ENCODE data around the gene HS1BP3. TPM values are rescaled to one million over a fixed set of nuclear protein-coding genes. Genes with fewer than 3 reads are reported as not detected.

The HS1BP3 gene
- total and polyA plus RNA-seq, 2 of the 13 experiments (the other 11 are each of a cell fraction or from before 2014, with no cell fraction given): 15.2 to 22.0 TPM

DNA sequence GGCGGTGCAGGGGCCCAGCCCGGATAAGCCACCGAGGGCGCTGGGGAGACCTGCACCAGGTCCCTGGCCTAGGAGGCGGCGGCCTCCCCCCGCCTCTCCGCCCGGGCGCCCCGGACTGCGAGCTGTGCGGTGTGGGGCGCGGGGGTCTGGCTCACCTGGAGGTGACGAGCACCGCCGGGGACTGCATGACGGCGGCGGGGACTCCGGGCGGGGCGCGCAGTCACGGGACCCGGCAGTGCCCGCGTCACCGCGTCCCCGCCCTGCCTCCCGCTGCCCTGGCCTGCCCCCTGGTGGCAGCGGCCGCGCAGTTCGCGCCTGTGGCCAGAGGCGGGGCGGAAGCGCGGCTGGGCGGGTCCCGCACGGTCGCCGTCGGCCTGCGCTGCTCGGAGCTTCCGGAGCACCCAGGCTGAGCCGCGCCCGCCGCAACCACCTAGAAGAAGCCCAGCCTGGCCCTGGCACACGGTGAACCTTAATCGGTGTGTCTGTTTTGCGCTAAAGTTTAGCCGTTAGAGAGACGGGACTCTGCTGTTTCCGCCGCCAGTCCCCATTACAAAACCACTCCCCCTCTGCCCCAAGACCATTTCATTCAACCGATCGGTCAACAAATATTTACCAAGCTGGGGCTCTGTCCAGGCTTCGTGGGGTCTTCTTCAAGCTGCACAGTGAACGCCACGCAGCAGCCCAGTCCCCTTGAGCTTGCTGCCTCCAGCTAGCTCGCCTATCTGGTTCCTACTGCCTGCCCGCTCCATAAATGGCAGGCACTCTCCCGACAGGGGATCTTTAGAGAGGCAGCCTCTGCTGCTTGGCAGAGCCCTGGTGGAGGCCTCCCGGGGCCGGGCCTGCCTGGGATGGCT is at the start of gene HS1BP3 (continued):
- TF ChIP-seq, protein P1, sequence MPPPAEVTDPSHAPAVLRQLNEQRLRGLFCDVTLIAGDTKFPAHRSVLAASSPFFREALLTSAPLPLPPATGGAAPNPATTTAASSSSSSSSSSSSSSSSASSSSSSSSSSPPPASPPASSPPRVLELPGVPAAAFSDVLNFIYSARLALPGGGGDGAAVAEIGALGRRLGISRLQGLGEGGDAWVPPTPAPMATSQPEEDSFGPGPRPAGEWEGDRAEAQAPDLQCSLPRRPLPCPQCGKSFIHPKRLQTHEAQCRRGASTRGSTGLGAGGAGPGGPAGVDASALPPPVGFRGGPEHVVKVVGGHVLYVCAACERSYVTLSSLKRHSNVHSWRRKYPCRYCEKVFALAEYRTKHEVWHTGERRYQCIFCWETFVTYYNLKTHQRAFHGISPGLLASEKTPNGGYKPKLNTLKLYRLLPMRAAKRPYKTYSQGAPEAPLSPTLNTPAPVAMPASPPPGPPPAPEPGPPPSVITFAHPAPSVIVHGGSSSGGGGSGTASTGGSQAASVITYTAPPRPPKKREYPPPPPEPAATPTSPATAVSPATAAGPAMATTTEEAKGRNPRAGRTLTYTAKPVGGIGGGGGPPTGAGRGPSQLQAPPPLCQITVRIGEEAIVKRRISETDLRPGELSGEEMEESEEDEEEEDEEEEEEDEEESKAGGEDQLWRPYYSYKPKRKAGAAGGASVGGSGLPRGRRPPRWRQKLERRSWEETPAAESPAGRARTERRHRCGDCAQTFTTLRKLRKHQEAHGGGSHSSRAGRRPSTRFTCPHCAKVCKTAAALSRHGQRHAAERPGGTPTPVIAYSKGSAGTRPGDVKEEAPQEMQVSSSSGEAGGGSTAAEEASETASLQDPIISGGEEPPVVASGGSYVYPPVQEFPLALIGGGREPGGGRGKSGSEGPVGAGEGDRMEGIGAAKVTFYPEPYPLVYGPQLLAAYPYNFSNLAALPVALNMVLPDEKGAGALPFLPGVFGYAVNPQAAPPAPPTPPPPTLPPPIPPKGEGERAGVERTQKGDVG (CRISPR knock-in tag; IDR thresholded peaks at IDR 0.05; ENCODE audit: borderline replicate concordance): no peak; the same call in 1 of the 2 replicates
- TF ChIP-seq ZFP36L2 (CRISPR knock-in tag; IDR thresholded peaks at IDR 0.05) (no peak), ZIK1 (CRISPR knock-in tag; IDR thresholded peaks at IDR 0.05; ENCODE audit: borderline replicate concordance, low read depth) (peak; percentile 94), ZNF44 (CRISPR knock-in tag; IDR thresholded peaks at IDR 0.05) (0 out of 2 replicates have a peak, but pooled peaks have one; percentile 17), ZNF17 (CRISPR knock-in tag; IDR thresholded peaks at IDR 0.05) (no peak), NR3C1 (CRISPR knock-in tag; IDR thresholded peaks at IDR 0.05) (no peak), RFX3 (CRISPR knock-in tag; IDR thresholded peaks at IDR 0.05) (no peak), ZMYM3 (CRISPR knock-in tag; IDR thresholded peaks at IDR 0.05) (peak; percentile 82), KMT2A (CRISPR knock-in tag; IDR thresholded peaks at IDR 0.05) (peak; percentile 50), TRIM24 (CRISPR knock-in tag; IDR thresholded peaks at IDR 0.05) (no peak), MEF2D (CRISPR knock-in tag; IDR thresholded peaks at IDR 0.05) (peak; percentile 15; the same call in 1 of the 2 replicates), KLF9 (CRISPR knock-in tag; IDR thresholded peaks at IDR 0.05; ENCODE audit: low read depth) (no peak; the same call in 1 of the 2 replicates), ZNF33B (CRISPR knock-in tag; IDR thresholded peaks at IDR 0.05) (peak; percentile 71)
- TF ChIP-seq, protein P2, sequence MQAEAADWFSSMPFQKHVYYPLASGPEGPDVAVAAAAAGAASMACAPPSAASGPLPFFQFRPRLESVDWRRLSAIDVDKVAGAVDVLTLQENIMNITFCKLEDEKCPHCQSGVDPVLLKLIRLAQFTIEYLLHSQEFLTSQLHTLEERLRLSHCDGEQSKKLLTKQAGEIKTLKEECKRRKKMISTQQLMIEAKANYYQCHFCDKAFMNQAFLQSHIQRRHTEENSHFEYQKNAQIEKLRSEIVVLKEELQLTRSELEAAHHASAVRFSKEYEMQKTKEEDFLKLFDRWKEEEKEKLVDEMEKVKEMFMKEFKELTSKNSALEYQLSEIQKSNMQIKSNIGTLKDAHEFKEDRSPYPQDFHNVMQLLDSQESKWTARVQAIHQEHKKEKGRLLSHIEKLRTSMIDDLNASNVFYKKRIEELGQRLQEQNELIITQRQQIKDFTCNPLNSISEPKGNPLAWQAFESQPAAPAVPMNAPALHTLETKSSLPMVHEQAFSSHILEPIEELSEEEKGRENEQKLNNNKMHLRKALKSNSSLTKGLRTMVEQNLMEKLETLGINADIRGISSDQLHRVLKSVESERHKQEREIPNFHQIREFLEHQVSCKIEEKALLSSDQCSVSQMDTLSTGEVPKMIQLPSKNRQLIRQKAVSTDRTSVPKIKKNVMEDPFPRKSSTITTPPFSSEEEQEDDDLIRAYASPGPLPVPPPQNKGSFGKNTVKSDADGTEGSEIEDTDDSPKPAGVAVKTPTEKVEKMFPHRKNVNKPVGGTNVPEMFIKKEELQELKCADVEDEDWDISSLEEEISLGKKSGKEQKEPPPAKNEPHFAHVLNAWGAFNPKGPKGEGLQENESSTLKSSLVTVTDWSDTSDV (CRISPR knock-in tag; IDR thresholded peaks at IDR 0.05): peak; percentile 31; the same call in 1 of the 2 replicates
- TF ChIP-seq, protein P3, sequence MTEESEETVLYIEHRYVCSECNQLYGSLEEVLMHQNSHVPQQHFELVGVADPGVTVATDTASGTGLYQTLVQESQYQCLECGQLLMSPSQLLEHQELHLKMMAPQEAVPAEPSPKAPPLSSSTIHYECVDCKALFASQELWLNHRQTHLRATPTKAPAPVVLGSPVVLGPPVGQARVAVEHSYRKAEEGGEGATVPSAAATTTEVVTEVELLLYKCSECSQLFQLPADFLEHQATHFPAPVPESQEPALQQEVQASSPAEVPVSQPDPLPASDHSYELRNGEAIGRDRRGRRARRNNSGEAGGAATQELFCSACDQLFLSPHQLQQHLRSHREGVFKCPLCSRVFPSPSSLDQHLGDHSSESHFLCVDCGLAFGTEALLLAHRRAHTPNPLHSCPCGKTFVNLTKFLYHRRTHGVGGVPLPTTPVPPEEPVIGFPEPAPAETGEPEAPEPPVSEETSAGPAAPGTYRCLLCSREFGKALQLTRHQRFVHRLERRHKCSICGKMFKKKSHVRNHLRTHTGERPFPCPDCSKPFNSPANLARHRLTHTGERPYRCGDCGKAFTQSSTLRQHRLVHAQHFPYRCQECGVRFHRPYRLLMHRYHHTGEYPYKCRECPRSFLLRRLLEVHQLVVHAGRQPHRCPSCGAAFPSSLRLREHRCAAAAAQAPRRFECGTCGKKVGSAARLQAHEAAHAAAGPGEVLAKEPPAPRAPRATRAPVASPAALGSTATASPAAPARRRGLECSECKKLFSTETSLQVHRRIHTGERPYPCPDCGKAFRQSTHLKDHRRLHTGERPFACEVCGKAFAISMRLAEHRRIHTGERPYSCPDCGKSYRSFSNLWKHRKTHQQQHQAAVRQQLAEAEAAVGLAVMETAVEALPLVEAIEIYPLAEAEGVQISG (CRISPR knock-in tag; IDR thresholded peaks at IDR 0.05): peak; percentile 91
- TF ChIP-seq, protein P4, sequence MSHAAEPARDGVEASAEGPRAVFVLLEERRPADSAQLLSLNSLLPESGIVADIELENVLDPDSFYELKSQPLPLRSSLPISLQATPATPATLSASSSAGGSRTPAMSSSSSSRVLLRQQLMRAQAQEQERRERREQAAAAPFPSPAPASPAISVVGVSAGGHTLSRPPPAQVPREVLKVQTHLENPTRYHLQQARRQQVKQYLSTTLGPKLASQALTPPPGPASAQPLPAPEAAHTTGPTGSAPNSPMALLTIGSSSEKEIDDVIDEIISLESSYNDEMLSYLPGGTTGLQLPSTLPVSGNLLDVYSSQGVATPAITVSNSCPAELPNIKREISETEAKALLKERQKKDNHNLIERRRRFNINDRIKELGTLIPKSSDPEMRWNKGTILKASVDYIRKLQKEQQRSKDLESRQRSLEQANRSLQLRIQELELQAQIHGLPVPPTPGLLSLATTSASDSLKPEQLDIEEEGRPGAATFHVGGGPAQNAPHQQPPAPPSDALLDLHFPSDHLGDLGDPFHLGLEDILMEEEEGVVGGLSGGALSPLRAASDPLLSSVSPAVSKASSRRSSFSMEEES (CRISPR knock-in tag; IDR thresholded peaks at IDR 0.05): peak; percentile 93
- TF ChIP-seq, protein P5, sequence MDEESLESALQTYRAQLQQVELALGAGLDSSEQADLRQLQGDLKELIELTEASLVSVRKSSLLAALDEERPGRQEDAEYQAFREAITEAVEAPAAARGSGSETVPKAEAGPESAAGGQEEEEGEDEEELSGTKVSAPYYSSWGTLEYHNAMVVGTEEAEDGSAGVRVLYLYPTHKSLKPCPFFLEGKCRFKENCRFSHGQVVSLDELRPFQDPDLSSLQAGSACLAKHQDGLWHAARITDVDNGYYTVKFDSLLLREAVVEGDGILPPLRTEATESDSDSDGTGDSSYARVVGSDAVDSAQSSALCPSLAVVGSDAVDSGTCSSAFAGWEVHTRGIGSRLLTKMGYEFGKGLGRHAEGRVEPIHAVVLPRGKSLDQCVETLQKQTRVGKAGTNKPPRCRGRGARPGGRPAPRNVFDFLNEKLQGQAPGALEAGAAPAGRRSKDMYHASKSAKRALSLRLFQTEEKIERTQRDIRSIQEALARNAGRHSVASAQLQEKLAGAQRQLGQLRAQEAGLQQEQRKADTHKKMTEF (CRISPR knock-in tag; IDR thresholded peaks at IDR 0.05): peak; percentile 90

Data from HepG2 (cell line).